Measurements from ENCODE around the gene CCDC201. TPM values are rescaled to one million over a fixed set of nuclear protein-coding genes. Genes with fewer than 3 reads are reported as not detected.

Gene CCDC201
- polyA plus RNA-seq, 1 of the 3 experiments (the other 2 are of a cell fraction): not detected

DNA sequence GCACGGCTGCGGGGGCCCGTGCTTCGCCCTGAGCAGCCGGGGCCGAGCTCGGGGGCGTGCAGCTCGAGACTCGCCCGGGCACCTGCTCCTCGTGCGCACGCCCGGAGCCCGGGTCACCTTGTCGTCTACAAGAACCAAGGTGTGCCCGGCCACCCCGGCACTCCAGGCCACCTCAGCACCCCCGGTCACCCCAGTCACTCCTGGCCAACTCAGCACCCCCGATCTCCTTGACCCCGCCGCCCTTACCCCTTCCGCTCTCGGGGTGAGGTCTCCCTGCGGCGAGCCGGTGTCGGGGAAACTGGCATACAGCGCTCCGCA is 48.5 kb upstream of the CCDC201 start:
- ChIA-PET POLR2A (interaction anchor here (0.8 kb wide), 1 partner anchor 1267 kb away, joined by 3 read pairs; no protein-coding TSS in a partner anchor), CTCF (interaction anchor here (0.6 to 10.7 kb wide), 38 partner anchors 9 to 1332 kb away, joined by 3 to 291 read pairs (median 5); partner anchors contain the start of gene IGFBP1)
- no peaks in the 10 kb centered on the region for H3K9me2 ChIP-seq
- peak overlapping the region; percentile 84 for H3K4me2 ChIP-seq
- no peak overlapping the region for H3K9ac ChIP-seq
- DNase-seq: no peak
- peaks cover 32% of the 10 kb centered on the region for H4K20me1 ChIP-seq (ENCODE audit: insufficient read depth)
- H3K4me1 ChIP-seq (ENCODE audit: control insufficient read depth in 1 of 2, insufficient read depth in 2 of 2, low read depth in 1 of 2, low read length in 1 of 2): peaks cover 26 to 38% of the 10 kb centered on the region in 2 experiments
- peak overlapping the region; percentile 5; the same call in 1 of the 2 replicates for H2AFZ ChIP-seq (ENCODE audit: low read depth)
- TF ChIP-seq YY1 (IDR thresholded peaks at IDR 0.05; ENCODE audit: low read depth): no peak
- TF ChIP-seq TCF12 (IDR thresholded peaks at IDR 0.05): no peak
- TF ChIP-seq EP300 (IDR thresholded peaks at IDR 0.05; ENCODE audit: borderline replicate concordance in 1 of 2, low read depth in 1 of 2, low read length in 1 of 2): no peak
- TF ChIP-seq ELF1 (IDR thresholded peaks at IDR 0.05): no peak
- no peak for TF ChIP-seq MXI1 (IDR thresholded peaks at IDR 0.05; ENCODE audit: low read depth, low read length)
- no peak for TF ChIP-seq SIN3A (IDR thresholded peaks at IDR 0.05; ENCODE audit: borderline replicate concordance, low read depth, low read length)
- no peak for TF ChIP-seq TAF1 (IDR thresholded peaks at IDR 0.05; ENCODE audit: borderline replicate concordance, low read depth, low read length)
- TF ChIP-seq CHD2 (IDR thresholded peaks at IDR 0.05; ENCODE audit: low read length, partially characterized antibody): no peak
- no peak for TF ChIP-seq JUND (IDR thresholded peaks at IDR 0.05)
- TF ChIP-seq GATA2 (CRISPR knock-in tag; IDR thresholded peaks at IDR 0.05): no peak
- no peak for TF ChIP-seq RXRA (IDR thresholded peaks at IDR 0.05; ENCODE audit: borderline replicate concordance, low read depth)
- no peak for TF ChIP-seq IRF3 (IDR thresholded peaks at IDR 0.05; ENCODE audit: low read depth, low read length)
- H3K36me3 ChIP-seq (replicated peaks in 1 of 2; ENCODE audit: control insufficient read depth in 1 of 2, insufficient read depth in 2 of 2, low read length in 1 of 2): peaks cover 2 to 16% of the 10 kb centered on the region in 2 experiments
- H3K79me2 ChIP-seq (ENCODE audit: insufficient read depth): peaks cover 28% of the 10 kb centered on the region
- 6% methylated on average over 19 of the region's 31 CpGs for WGBS (ENCODE audit: low lambda C conversion rate)
- no peaks in the 10 kb centered on the region for H3K27me3 ChIP-seq (ENCODE audit: insufficient read depth)
- H3K9me3 ChIP-seq: no peaks in the 10 kb centered on the region
- no peak overlapping the region for H3K27ac ChIP-seq (ENCODE audit: low read depth in 2 of 2, low read length in 1 of 2)
- H3F3A ChIP-seq (replicated peaks; ENCODE audit: insufficient read depth): peaks cover 34% of the 10 kb centered on the region
- H3K4me3 ChIP-seq (ENCODE audit: low read depth in 2 of 2, low read length in 1 of 2): peak overlapping the region; percentile 58 to 72

GRCh38 chr7:45920502-45921380 is 47.9 kb upstream of the CCDC201 start, which contains the start of gene IGFBP3:
Gene IGFBP3, minus strand, starts transcription at chr7:45921272. Its CDS starts 132 bp downstream, at chr7:45921140.
- peak; percentile 90 for DNase-seq
- ChIA-PET POLR2A (interaction anchor here (0.8 kb wide), 1 partner anchor 1268 kb away, joined by 3 read pairs; no protein-coding TSS in a partner anchor), CTCF (interaction anchor here (0.6 to 10.7 kb wide), 37 partner anchors 9 to 1333 kb away, joined by 3 to 291 read pairs (median 5); partner anchors contain the start of gene IGFBP1)
- H3K27ac ChIP-seq (ENCODE audit: low read depth in 2 of 2, low read length in 1 of 2): no peak within 1 kb of the TSS
- under 1% methylated on average over 29 of the region's 111 CpGs for WGBS (ENCODE audit: low lambda C conversion rate)
- H3K9ac ChIP-seq: peak within 1 kb of the TSS; percentile 55
- H3K4me1 ChIP-seq (ENCODE audit: control insufficient read depth in 1 of 2, insufficient read depth in 2 of 2, low read depth in 1 of 2, low read length in 1 of 2): peaks cover 26 to 38% of the 10 kb centered on the region in 2 experiments
- peaks cover 32% of the 10 kb centered on the region for H4K20me1 ChIP-seq (ENCODE audit: insufficient read depth)
- peaks cover 2 to 22% of the 10 kb centered on the region in 2 experiments for H3K36me3 ChIP-seq (replicated peaks in 1 of 2; ENCODE audit: control insufficient read depth in 1 of 2, insufficient read depth in 2 of 2, low read length in 1 of 2)
- H3K27me3 ChIP-seq (ENCODE audit: insufficient read depth): no peaks in the 10 kb centered on the region
- H3K9me2 ChIP-seq: no peaks in the 10 kb centered on the region
- peaks cover 31% of the 10 kb centered on the region for H3F3A ChIP-seq (replicated peaks; ENCODE audit: insufficient read depth)
- H3K4me3 ChIP-seq (ENCODE audit: low read depth in 2 of 2, low read length in 1 of 2): peak within 1 kb of the TSS; percentile 58 to 72
- H2AFZ ChIP-seq (ENCODE audit: low read depth): peak within 1 kb of the TSS; percentile 24; the same call in 1 of the 2 replicates
- no peaks in the 10 kb centered on the region for H3K9me3 ChIP-seq
- H3K4me2 ChIP-seq: peak within 1 kb of the TSS; percentile 84
- H3K79me2 ChIP-seq (ENCODE audit: insufficient read depth): peaks cover 28% of the 10 kb centered on the region
- TF ChIP-seq SMC3 (IDR thresholded peaks at IDR 0.05; ENCODE audit: low read depth, low read length) (no peak), NRF1 (IDR thresholded peaks at IDR 0.05; ENCODE audit: low read depth, low read length) (peak; percentile 74), FOSL2 (IDR thresholded peaks at IDR 0.05; ENCODE audit: borderline replicate concordance, low read depth) (no peak), MEF2A (IDR thresholded peaks at IDR 0.05; ENCODE audit: borderline replicate concordance, low read depth) (no peak), GABPA (IDR thresholded peaks at IDR 0.05; ENCODE audit: low read depth) (no peak), EZH2phosphoT487 (IDR thresholded peaks at IDR 0.05; ENCODE audit: borderline replicate concordance, low read depth) (no peak), YY1 (IDR thresholded peaks at IDR 0.05; ENCODE audit: low read depth) (no peak), TAF1 (IDR thresholded peaks at IDR 0.05; ENCODE audit: borderline replicate concordance, low read depth, low read length) (no peak)
- TF ChIP-seq, protein P1, sequence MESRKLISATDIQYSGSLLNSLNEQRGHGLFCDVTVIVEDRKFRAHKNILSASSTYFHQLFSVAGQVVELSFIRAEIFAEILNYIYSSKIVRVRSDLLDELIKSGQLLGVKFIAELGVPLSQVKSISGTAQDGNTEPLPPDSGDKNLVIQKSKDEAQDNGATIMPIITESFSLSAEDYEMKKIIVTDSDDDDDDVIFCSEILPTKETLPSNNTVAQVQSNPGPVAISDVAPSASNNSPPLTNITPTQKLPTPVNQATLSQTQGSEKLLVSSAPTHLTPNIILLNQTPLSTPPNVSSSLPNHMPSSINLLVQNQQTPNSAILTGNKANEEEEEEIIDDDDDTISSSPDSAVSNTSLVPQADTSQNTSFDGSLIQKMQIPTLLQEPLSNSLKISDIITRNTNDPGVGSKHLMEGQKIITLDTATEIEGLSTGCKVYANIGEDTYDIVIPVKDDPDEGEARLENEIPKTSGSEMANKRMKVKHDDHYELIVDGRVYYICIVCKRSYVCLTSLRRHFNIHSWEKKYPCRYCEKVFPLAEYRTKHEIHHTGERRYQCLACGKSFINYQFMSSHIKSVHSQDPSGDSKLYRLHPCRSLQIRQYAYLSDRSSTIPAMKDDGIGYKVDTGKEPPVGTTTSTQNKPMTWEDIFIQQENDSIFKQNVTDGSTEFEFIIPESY (IDR thresholded peaks at IDR 0.05; ENCODE audit: borderline replicate concordance, low read depth): no peak
- TF ChIP-seq, protein P2, sequence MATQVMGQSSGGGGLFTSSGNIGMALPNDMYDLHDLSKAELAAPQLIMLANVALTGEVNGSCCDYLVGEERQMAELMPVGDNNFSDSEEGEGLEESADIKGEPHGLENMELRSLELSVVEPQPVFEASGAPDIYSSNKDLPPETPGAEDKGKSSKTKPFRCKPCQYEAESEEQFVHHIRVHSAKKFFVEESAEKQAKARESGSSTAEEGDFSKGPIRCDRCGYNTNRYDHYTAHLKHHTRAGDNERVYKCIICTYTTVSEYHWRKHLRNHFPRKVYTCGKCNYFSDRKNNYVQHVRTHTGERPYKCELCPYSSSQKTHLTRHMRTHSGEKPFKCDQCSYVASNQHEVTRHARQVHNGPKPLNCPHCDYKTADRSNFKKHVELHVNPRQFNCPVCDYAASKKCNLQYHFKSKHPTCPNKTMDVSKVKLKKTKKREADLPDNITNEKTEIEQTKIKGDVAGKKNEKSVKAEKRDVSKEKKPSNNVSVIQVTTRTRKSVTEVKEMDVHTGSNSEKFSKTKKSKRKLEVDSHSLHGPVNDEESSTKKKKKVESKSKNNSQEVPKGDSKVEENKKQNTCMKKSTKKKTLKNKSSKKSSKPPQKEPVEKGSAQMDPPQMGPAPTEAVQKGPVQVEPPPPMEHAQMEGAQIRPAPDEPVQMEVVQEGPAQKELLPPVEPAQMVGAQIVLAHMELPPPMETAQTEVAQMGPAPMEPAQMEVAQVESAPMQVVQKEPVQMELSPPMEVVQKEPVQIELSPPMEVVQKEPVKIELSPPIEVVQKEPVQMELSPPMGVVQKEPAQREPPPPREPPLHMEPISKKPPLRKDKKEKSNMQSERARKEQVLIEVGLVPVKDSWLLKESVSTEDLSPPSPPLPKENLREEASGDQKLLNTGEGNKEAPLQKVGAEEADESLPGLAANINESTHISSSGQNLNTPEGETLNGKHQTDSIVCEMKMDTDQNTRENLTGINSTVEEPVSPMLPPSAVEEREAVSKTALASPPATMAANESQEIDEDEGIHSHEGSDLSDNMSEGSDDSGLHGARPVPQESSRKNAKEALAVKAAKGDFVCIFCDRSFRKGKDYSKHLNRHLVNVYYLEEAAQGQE (IDR thresholded peaks at IDR 0.05; ENCODE audit: low read depth, low read length): no peak
